Measurements from ENCODE around the gene RNASE7. TPM values are rescaled to one million over a fixed set of nuclear protein-coding genes. Genes with fewer than 3 reads are reported as not detected.
A peak's percentile ranks its signal among the peaks of the same experiment; 100 is the strongest.

Gene RNASE7
- polyA plus RNA-seq, 1 of the 3 experiments (the other 2 are of a cell fraction): not detected

GRCh38 chr14:21087294-21088091 is 45.3 kb downstream of the RNASE7 start:
- peak overlapping the region; percentile 46; the same call in 1 of the 2 replicates for H3K9ac ChIP-seq
- DNase-seq: peak; percentile 80
- H3K79me2 ChIP-seq (ENCODE audit: insufficient read depth): peaks cover 5% of the 10 kb centered on the region; the same call in 1 of the 2 replicates
- H3K4me3 ChIP-seq (ENCODE audit: low read depth in 2 of 2, low read length in 1 of 2): no peak overlapping the region
- H3K9me2 ChIP-seq: no peaks in the 10 kb centered on the region
- 38% methylated on average over 10 of the region's 19 CpGs for WGBS (ENCODE audit: low lambda C conversion rate)
- peaks cover 9 to 24% of the 10 kb centered on the region in 2 experiments; a peak in 3 of 4 replicates for H3K4me1 ChIP-seq (ENCODE audit: control insufficient read depth in 1 of 2, insufficient read depth in 2 of 2, low read depth in 1 of 2, low read length in 1 of 2)
- ChIA-PET CTCF (interaction anchor here (0.8 to 8.6 kb wide), 7 partner anchors 8 to 73 kb away, joined by 3 to 79 read pairs (median 68); partner anchors contain the start of genes ARHGEF40 and ZNF219), POLR2A (interaction anchor here (0.8 to 1.8 kb wide), 3 partner anchors 8 to 16 kb away, joined by 3 to 6 read pairs (median 4); no protein-coding TSS in a partner anchor)
- no peak for TF ChIP-seq IRF3 (IDR thresholded peaks at IDR 0.05; ENCODE audit: low read depth, low read length)
- TF ChIP-seq FOXJ3 (CRISPR knock-in tag; IDR thresholded peaks at IDR 0.05): no peak
- TF ChIP-seq FOXM1 (IDR thresholded peaks at IDR 0.05; ENCODE audit: low read depth): no peak
- TF ChIP-seq POLR2AphosphoS5 (IDR thresholded peaks at IDR 0.05; ENCODE audit: low read depth, low read length): peak; percentile 55; the same call in 1 of the 2 replicates
- peak; percentile 52; the same call in 1 of the 2 replicates for TF ChIP-seq GABPA (IDR thresholded peaks at IDR 0.05; ENCODE audit: low read depth)
- peak; percentile 63; the same call in 1 of the 2 replicates for TF ChIP-seq FOSL2 (IDR thresholded peaks at IDR 0.05; ENCODE audit: borderline replicate concordance, low read depth)
- TF ChIP-seq ELF1 (IDR thresholded peaks at IDR 0.05): 0 out of 2 replicates have a peak, but pooled peaks have one; percentile 26
- no peak for TF ChIP-seq MAX (IDR thresholded peaks at IDR 0.05; ENCODE audit: low read depth)
- TF ChIP-seq SIN3A (IDR thresholded peaks at IDR 0.05; ENCODE audit: borderline replicate concordance, low read depth, low read length): 0 out of 2 replicates have a peak, but pooled peaks have one; percentile 14
- no peak for TF ChIP-seq REST (IDR thresholded peaks at IDR 0.05; ENCODE audit: low read depth, low read length)
- TF ChIP-seq MEF2A (IDR thresholded peaks at IDR 0.05; ENCODE audit: borderline replicate concordance, low read depth): no peak
- TF ChIP-seq JUND (IDR thresholded peaks at IDR 0.05): peak; percentile 64
- H3K4me2 ChIP-seq: peak overlapping the region; percentile 58; the same call in 1 of the 2 replicates
- H4K20me1 ChIP-seq (ENCODE audit: insufficient read depth): no peaks in the 10 kb centered on the region
- H3K36me3 ChIP-seq (replicated peaks in 1 of 2; ENCODE audit: control insufficient read depth in 1 of 2, insufficient read depth in 2 of 2, low read length in 1 of 2): peaks cover 55 to 78% of the 10 kb centered on the region in 2 experiments
- no peaks in the 10 kb centered on the region for H3K9me3 ChIP-seq
- H3K27me3 ChIP-seq (ENCODE audit: insufficient read depth): no peaks in the 10 kb centered on the region
- H2AFZ ChIP-seq (ENCODE audit: low read depth): no peak overlapping the region
- H3F3A ChIP-seq (replicated peaks; ENCODE audit: insufficient read depth): peaks cover 56% of the 10 kb centered on the region
- H3K27ac ChIP-seq (ENCODE audit: low read depth in 2 of 2, low read length in 1 of 2): peak overlapping the region in 1 of 2 experiments; percentile 89; a peak in 3 of 4 replicates
